H9 (cell line): ENCODE measurements around the gene FUT6. TPM values are rescaled to one million over a fixed set of nuclear protein-coding genes. Genes with fewer than 3 reads are reported as not detected.

Experiments
- DNase-seq: peaks from one replicate; pipeline ENCODE4 v3.0.0-alpha.2; 2017
- H2AFZ ChIP-seq: one replicate; pipeline ENCODE4 v1.6.1; 2013; ENCODE audit warnings: mild to moderate bottlenecking, low read length, control low read depth, moderate library complexity
- H2AK5ac ChIP-seq: 2 replicates; pipeline ENCODE4 v1.6.1; 2013; ENCODE audit warnings: low read length, control low read depth, mixed read lengths; ENCODE audit not compliant: insufficient read length
- H2BK120ac ChIP-seq: one replicate; pipeline ENCODE4 v1.6.1; 2013; ENCODE audit warnings: low read depth, mild to moderate bottlenecking, low read length, control low read depth, inconsistent platforms; ENCODE audit not compliant: poor library complexity, severe bottlenecking
- H2BK12ac ChIP-seq: 2 replicates; pipeline ENCODE4 v1.6.1; 2013; ENCODE audit warnings: low read length, control low read depth, mixed read lengths, low read depth; ENCODE audit not compliant: insufficient read length
- H2BK15ac ChIP-seq: 2 replicates; pipeline ENCODE4 v1.6.1; 2013; ENCODE audit warnings: low read depth, low read length, control low read depth
- H2BK20ac ChIP-seq: one replicate; pipeline ENCODE4 v1.6.1; 2013; ENCODE audit warnings: low read depth, mild to moderate bottlenecking, low read length, control low read depth, inconsistent platforms; ENCODE audit not compliant: poor library complexity, severe bottlenecking
- H2BK5ac ChIP-seq: 2 replicates; pipeline ENCODE4 v1.6.1; 2013; ENCODE audit warnings: low read length, control low read depth, mixed read lengths; ENCODE audit not compliant: insufficient read length
- H3K14ac ChIP-seq: 2 replicates; pipeline ENCODE4 v1.6.1; 2013; ENCODE audit warnings: low read length, control low read depth; ENCODE audit not compliant: insufficient read depth
- H3K18ac ChIP-seq: 2 replicates; pipeline ENCODE4 v1.6.1; 2013; ENCODE audit warnings: low read depth, mild to moderate bottlenecking, mixed read lengths, low read length, control low read depth; ENCODE audit not compliant: insufficient read length
- H3K23ac ChIP-seq: 2 replicates; pipeline ENCODE4 v1.6.1; 2013; ENCODE audit warnings: low read length, control low read depth, mixed read lengths, low read depth; ENCODE audit not compliant: insufficient read length
- H3K23me2 ChIP-seq: 2 replicates; pipeline ENCODE4 v1.6.1; 2013; ENCODE audit warnings: low read depth, mild to moderate bottlenecking, mixed read lengths, low read length, control low read depth; ENCODE audit not compliant: insufficient read length, poor library complexity, severe bottlenecking
- H3K27ac ChIP-seq: 2 replicates; pipeline ENCODE4 v1.5.1; 2013; ENCODE audit warnings: low read length, control low read depth, mixed read lengths, low read depth; ENCODE audit not compliant: insufficient read length
- H3K27me3 ChIP-seq: 2 replicates; pipeline ENCODE4 v1.6.1; 2013; ENCODE audit warnings: low read length, control low read depth, inconsistent platforms; ENCODE audit not compliant: insufficient read depth
- H3K4ac ChIP-seq: 2 replicates; pipeline ENCODE4 v1.6.1; 2013; ENCODE audit warnings: low read depth, mild to moderate bottlenecking, control low read depth, inconsistent platforms, low read length, moderate library complexity
- H3K4me1 ChIP-seq: 2 replicates; pipeline ENCODE4 v1.6.1; 2013; ENCODE audit warnings: low read length, control low read depth, inconsistent platforms; ENCODE audit not compliant: insufficient read depth
- H3K4me2 ChIP-seq: 2 replicates; pipeline ENCODE4 v1.6.1; 2013; ENCODE audit warnings: low read length, control low read depth, mixed read lengths; ENCODE audit not compliant: insufficient read length, insufficient read depth
- H3K56ac ChIP-seq: 2 replicates; pipeline ENCODE4 v1.6.1; 2013; ENCODE audit warnings: low read depth, mild to moderate bottlenecking, mixed read lengths, low read length, control low read depth; ENCODE audit not compliant: insufficient read length
- H3K79me1 ChIP-seq: 2 replicates; pipeline ENCODE4 v1.6.1; 2013; ENCODE audit warnings: low read depth, mild to moderate bottlenecking, moderate library complexity, low read length, control low read depth, inconsistent platforms; ENCODE audit not compliant: insufficient read depth, poor library complexity, severe bottlenecking
- H3K79me2 ChIP-seq: 2 replicates; pipeline ENCODE4 v1.6.1; 2013; ENCODE audit warnings: low read length, control low read depth, inconsistent platforms; ENCODE audit not compliant: insufficient read depth
- H3K9ac ChIP-seq: 2 replicates; pipeline ENCODE4 v1.6.1; 2013; ENCODE audit warnings: low read length, control low read depth, mixed read lengths; ENCODE audit not compliant: insufficient read length; ENCODE audit errors: extremely low read depth
- H3K9me3 ChIP-seq: one replicate; pipeline ENCODE4 v1.6.1; 2013; ENCODE audit warnings: low read depth, low read length, inconsistent platforms; ENCODE audit not compliant: control insufficient read depth
- H3T11ph ChIP-seq: one replicate; pipeline ENCODE4 v1.6.1; 2013; ENCODE audit warnings: mild to moderate bottlenecking, low read length, control low read depth, inconsistent platforms
- H4K20me1 ChIP-seq: one replicate; pipeline ENCODE4 v1.6.1; 2013; ENCODE audit not compliant: control insufficient read depth, insufficient read length, insufficient read depth
- H4K5ac ChIP-seq: 2 replicates; pipeline ENCODE4 v1.6.1; 2013; ENCODE audit warnings: low read depth, mild to moderate bottlenecking, mixed read lengths, low read length, control low read depth; ENCODE audit not compliant: insufficient read length
- H4K8ac ChIP-seq: replicated peaks from 2 replicates; pipeline ENCODE4 v1.6.1; 2013; ENCODE audit warnings: low read length, control low read depth, mixed read lengths, low read depth; ENCODE audit not compliant: insufficient read length
- H4K91ac ChIP-seq: 2 replicates; pipeline ENCODE4 v1.6.1; 2013; ENCODE audit warnings: low read depth, mild to moderate bottlenecking, moderate library complexity, mixed read lengths, low read length, control low read depth; ENCODE audit not compliant: insufficient read length
- H3K27ac Mint-ChIP-seq, 3 experiments: 2 replicates in 2 of 3; 3 replicates in 1 of 3; pipeline ENCODE4 v1.8.0; 2020 to 2021; ENCODE audit warnings: mixed read lengths in 3 of 3, mild to moderate bottlenecking in 1 of 3, moderate library complexity in 1 of 3
- H3K27me3 Mint-ChIP-seq: 2 replicates; pipeline ENCODE4 v1.8.0; 2021; ENCODE audit warnings: low read depth, mild to moderate bottlenecking, moderate library complexity, mixed read lengths
- H3K36me3 Mint-ChIP-seq, 3 experiments: 2 replicates in 2 of 3; 3 replicates in 1 of 3; pipeline ENCODE4 v1.8.0; 2020 to 2021; ENCODE audit warnings: low read depth in 3 of 3, mixed read lengths in 3 of 3; ENCODE audit not compliant: insufficient read depth in 1 of 3
- H3K4me1 Mint-ChIP-seq, 2 experiments: 2 replicates each; pipeline ENCODE4 v1.8.0; 2020; ENCODE audit warnings: mixed read lengths in 2 of 2
- H3K4me3 Mint-ChIP-seq, 2 experiments: 2 replicates in 1 of 2; 3 replicates in 1 of 2; pipeline ENCODE4 v1.8.0; 2020 to 2021; ENCODE audit warnings: mild to moderate bottlenecking in 2 of 2, mixed read lengths in 2 of 2, moderate library complexity in 1 of 2
- H3K9me3 Mint-ChIP-seq, 2 experiments: 2 replicates in 1 of 2; 3 replicates in 1 of 2; pipeline ENCODE4 v1.8.0; 2020; ENCODE audit warnings: mild to moderate bottlenecking in 2 of 2, mixed read lengths in 2 of 2, moderate library complexity in 1 of 2
- CTCF ChIP-seq: fragments of 200-600 bp; sonication (generic); conservative IDR thresholded peaks from 3 replicates; pipeline ENCODE4 v1.8.0; 2021; ENCODE audit warnings: antibody characterized with exemption, mild to moderate bottlenecking
- WGBS: extraction: QIAGEN DNeasy Blood & Tissue Kit; methylation state at CpG from one replicate; pipeline ENCODE4 v1.1.7; 2013; ENCODE audit warnings: missing lambda C conversion rate, low lambda C conversion rate, mixed read lengths; ENCODE audit not compliant: insufficient read length; ENCODE audit errors: extremely low coverage; 5-methylcytosine and 5-hydroxymethylcytosine counted together
- total RNA-seq: library from RNA; stranded (reverse); gene quantifications from 2 replicates; pipeline ENCODE4 v1.2.1, GENCODE V29; 2021

The FUT6 gene
- total RNA-seq, 1 experiment from 2014 or later = 0.13 TPM

- H3K4me2 ChIP-seq = no peak overlapping the region
- peaks cover 12% of the 10 kb centered on the region for H3K23me2 ChIP-seq
- no peak overlapping the region for H3K27ac ChIP-seq
- no peak overlapping the region for H2BK5ac ChIP-seq
- H4K8ac ChIP-seq = no peak overlapping the region
- H3K79me1 ChIP-seq = no peaks in the 10 kb centered on the region
- Mint-ChIP-seq H3K9me3 (peaks cover 0 to 1% of the 10 kb centered on the region in 2 experiments; a peak in 2 of 5 replicates), H3K27ac (no peak overlapping the region), H3K36me3 (no peaks in the 10 kb centered on the region), H3K4me3 (no peak overlapping the region), H3K4me1 (peaks cover 2 to 13% of the 10 kb centered on the region in 2 experiments; a peak in 2 of 4 replicates), H3K27me3 (peaks cover 12% of the 10 kb centered on the region)
- no peak overlapping the region for H4K91ac ChIP-seq
- no peak for DNase-seq
- H3K79me2 ChIP-seq = no peaks in the 10 kb centered on the region
- no peak overlapping the region for H4K5ac ChIP-seq
- H3K56ac ChIP-seq = no peak overlapping the region
- no peak overlapping the region for H3K14ac ChIP-seq
- H3K23ac ChIP-seq = no peak overlapping the region
- H2BK15ac ChIP-seq = no peak overlapping the region
- H2BK120ac ChIP-seq = no peak overlapping the region
- H3K27me3 ChIP-seq = no peaks in the 10 kb centered on the region
- H3T11ph ChIP-seq = no peak overlapping the region
- no peak overlapping the region for H3K9ac ChIP-seq
- H2AK5ac ChIP-seq = no peak overlapping the region
- no peaks in the 10 kb centered on the region for H4K20me1 ChIP-seq
- H2BK12ac ChIP-seq = no peak overlapping the region
- no peaks in the 10 kb centered on the region for H3K9me3 ChIP-seq
- no peak overlapping the region for H2BK20ac ChIP-seq
- no peak for TF ChIP-seq CTCF
- no peak overlapping the region for H3K4ac ChIP-seq
- no peak overlapping the region for H2AFZ ChIP-seq
- no peaks in the 10 kb centered on the region for H3K4me1 ChIP-seq
- no peak overlapping the region for H3K18ac ChIP-seq
- WGBS = no CpG with 5 or more reads among the region's 10 CpGs
These were observed 14.8 kb downstream of the FUT6 start for GRCh38 chr19:5824751-5825150.
